HG03097 (cell line): Measurements from ENCODE around the gene PTPRN2.

Experiments used
- ATAC-seq: cut with Tn5 transposase; IDR thresholded peaks from one replicate; pipeline ENCODE4 v1.9.1; 2021; ENCODE audit not compliant: unreplicated experiment, low FRiP score

The PTPRN2 gene

DNA sequence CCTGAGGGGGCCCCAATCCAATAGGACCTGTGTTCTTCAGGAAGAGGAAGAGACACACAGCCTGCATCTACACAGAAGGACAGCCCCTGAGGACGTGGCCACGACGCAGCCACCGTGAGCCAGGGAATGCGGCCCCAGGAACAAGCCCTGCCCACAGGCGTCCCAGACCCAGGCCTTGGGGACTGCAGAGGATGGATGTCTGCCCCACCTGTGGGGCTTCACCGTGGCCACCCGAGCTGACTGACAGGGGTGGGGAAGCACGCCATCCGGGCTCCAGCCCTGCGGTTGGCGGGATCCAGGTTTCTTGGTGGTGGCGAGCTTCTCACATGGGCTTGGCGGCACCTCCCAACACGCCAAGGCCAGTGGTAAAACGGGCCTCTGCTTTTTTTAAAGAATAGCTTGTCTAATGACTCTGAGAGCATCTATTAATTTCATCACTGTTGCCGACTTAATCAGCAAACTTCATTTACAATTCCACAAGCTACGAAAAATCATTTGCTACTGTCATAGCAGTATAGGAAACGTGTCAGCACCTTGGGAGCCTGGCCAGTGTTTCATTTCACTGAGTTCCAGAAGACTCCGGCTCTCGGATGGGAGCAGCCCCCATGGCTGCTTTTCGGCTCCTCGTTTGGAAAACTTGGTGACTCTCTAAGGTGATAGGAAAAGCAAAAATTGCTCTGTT is 584.0 kb downstream of the PTPRN2 start:
- ATAC-seq, result no peak

DNA sequence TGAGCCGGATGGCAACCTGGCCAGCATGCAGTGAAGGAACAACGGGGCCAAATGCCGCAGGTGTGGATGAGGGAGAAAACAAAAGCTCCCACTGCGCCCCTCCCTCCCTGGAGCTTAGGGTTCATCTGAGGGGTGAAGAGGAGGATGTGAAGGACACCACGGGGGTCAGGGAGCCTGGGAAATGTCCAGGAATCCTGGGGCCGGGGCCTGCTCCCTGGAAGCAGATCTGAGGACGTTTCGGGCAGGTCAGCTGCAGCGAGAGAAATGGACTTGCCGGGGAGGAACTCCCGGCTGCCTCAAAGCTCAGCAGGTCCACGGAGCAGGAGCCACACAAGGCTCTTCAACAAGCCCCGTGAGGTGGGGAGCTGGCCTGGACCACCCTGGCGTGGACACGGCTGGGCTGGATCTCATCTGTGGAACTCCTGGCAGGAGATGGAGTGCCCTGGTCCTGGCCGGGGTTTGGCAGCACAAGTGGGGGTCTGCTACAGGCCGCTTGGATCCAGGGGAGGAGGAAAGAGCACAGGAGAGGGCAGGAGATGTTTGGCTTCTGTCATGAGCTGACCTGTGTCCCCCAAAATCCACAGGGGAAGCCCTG is 585.0 kb downstream of the PTPRN2 start:
- ATAC-seq, result no peak

DNA sequence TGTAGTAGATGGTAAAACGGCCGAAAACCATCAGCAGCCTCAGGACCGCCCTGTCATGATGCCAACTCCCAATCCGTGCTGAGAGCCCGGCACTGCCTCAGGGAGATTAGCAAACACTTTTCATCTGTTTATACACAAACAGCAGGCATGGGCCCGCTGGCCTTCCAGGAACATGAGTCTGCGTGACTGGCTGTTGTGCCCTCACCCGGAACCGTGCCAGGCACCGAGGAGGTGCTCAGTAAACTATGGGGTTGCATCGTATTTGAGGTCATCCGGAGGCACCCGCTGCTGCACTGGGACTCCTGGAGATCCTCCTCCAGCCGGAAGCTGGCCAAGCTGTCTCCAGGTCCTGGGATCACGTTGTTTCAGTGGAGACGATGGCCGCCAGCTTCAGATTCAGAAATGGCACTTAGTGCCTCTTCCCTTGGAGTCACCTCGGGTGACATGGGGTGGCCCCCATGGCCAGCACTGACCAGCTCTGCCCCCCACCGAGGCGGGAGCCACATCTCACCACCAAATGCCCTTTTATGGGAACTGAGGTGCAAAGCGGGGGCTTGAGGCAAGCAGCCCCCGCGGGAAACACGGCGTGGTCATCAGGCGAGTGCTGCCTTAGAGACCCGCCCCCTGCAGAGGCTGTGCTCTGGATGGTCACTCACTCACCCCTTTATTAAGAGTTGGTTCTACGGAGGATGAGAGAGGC is 585.9 kb downstream of the PTPRN2 start:
- ATAC-seq, result no peak

DNA sequence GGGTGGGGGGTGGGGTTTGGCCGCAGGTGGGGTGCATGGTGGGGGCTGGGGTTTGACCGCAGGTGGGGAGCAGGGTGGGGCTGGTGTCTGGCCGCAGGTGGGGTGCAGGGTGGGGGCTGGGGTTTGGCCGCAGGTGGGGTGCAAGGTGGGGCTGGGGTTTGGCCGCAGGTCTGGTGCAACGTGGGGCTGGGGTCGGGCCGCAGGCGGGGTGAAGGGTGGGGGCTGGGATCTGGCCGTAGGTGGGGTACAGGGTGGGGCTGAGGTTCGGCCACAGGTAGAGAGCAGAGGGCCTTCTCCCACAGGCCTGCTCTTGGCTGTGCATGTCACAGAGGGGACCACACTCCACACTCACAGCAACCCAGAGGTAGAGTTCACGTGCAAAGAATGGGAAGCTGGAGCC is 586.6 kb downstream of the PTPRN2 start:
- no peak for ATAC-seq

DNA sequence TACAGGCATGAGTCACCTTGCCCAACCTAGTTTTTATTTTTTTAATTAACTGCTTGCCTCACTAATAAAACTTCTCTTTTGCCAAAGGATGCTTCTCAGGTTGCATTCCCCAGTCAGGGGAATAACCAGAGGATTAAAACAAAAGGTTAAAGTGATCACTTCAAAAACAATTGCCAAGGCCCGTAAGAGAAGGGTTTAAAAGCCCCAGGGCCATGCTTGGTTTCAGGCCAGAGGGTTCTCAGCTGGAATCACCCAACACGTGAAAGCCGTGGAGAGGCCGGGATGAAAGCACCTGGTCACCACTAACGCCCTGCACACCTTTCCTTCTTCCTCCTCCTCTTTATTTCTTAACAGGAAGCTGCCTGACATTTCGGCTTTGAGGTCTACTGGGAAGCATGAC is 587.5 kb downstream of the PTPRN2 start:
- ATAC-seq, result no peak

DNA sequence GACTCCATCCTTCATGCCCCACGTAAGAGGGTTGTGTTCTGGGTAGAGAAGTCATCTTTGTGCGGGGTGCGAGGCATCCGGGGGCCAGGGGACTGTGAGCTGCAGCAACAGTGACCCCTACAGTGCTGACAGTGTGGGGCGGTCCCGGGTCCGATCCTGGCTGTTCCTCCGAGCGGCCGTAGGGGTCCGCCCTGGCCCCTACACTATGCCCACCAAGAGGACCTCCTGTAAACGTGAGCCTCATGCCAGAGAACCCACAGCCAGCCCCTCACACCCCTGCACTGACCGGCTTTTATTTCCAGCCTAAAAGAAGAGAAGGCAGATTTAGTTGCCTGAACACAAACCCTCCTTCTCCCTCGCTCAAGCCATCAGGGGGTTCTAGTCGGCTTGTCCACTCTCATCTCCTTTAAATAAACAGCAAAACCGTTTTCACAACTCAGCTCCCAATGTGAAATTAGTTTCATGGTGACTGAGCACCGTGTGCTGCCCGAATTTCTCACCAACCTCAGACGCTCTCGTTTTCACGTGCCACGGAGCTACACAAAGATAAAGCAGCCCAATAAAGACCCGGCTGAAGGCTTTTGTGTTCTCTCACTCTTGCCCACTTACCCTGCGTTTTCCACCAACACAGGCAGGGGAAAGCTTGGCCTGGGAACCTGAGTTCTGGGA is 588.6 kb downstream of the PTPRN2 start:
- no peak for ATAC-seq

DNA sequence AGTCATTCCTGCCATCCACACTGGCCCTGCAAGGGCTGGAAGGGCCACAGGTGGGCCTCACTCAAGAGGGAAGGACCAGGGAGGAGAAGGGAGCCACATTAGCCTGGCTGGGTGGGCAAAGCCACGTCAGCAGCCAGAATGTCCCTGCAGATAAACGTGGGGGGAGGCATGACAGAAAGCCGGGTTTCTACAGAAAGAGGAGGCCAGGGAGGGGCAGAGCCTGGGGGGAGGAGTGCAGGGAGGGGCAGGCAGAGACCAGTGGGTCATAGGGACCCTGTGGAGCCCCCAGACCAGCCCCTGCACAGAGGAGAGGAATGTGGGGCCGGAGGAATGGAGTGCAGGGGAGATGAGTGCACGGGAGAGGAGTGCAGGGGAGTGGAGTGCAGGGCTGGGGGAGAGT is 590.2 kb downstream of the PTPRN2 start:
- no peak for ATAC-seq

DNA sequence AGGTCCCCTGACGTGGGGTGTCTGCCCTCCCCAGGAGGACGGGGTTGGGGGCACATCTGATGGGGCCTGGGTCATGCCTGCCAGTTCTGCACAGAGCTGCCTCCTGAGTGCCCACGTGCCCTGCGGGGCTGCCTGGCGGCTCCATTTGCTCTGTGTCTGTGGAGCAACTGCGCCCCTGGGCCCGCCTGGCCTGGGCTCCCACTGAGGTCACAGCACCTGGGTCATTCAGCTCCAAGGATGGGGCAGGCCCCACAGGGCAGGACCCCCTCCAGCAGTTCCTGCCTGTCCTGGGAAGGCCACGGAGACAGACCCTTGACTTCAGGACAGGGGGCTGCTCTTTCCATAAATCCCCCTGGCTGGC is 590.6 kb downstream of the PTPRN2 start:
- no peak for ATAC-seq

DNA sequence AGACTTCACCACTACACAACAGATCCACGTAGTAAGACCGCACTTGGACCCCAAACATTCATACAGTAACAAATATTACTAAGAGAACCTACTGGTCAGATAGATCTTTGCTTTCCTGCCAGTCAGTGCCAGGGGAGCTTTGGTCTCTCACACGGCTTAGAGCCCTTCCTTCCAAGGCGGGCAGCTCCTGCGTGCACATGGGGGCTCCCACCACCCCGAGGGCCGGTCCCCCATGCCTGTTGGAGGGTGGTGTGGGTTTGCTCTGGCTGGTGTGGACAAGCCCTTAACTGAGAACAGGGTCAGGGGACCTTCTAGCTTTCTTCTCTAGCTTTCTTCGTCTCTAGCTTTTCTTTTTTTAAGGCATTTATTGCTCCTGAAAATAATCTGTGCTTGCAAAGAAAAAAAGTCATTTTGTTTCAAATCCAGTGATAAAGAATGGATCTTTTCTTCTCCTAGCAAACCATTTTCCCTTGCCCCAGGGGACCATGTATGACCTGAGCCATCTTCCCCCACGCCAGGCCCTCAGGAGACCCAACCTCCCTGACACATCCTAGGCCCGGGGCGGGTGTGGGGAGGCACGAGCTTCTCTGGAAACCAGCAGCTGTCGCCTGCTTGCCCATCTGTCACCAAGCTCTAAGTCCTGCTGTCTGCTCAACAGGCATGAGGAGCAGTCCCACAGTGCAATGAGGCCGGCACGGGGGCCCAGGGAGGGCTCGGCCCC is 591.1 kb downstream of the PTPRN2 start:
- ATAC-seq, result no peak

DNA sequence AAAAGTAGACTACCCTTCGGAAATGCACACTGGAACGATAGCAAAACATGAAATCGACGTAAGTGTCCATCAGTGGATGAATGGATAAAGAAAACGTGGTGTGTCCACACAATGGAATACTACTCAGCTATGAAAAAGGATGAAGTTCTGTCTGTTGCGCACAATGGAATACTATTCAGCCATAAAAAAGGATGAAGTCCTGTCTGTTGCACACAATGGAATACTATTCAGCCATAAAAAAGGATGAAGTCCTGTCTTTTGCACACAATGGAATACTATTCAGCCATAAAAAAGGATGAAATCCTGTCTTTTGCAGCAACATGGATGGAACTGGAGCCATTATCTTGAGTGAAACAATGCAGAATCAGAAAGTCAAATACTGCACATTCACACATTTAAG is 591.8 kb downstream of the PTPRN2 start:
- no peak for ATAC-seq

DNA sequence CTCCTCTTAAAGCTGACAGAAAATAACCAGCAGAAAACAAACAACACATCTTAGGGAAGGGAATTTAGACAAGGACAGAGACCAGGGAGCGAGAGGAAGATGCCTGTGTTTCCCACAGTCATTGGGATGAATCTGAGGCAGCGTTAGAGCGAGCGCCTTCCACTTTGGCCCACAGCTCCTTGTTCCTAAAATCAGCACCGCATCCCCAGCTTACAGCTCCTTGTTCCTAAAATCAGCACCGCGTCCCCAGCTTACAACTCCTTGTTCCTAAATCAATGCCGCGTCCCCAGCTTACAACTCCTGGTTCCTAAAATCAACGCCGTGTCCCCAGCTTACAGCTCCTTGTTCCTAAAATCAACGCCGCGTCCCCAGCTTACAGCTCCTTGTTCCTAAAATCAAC is 593.3 kb downstream of the PTPRN2 start:
- ATAC-seq, result no peak

DNA sequence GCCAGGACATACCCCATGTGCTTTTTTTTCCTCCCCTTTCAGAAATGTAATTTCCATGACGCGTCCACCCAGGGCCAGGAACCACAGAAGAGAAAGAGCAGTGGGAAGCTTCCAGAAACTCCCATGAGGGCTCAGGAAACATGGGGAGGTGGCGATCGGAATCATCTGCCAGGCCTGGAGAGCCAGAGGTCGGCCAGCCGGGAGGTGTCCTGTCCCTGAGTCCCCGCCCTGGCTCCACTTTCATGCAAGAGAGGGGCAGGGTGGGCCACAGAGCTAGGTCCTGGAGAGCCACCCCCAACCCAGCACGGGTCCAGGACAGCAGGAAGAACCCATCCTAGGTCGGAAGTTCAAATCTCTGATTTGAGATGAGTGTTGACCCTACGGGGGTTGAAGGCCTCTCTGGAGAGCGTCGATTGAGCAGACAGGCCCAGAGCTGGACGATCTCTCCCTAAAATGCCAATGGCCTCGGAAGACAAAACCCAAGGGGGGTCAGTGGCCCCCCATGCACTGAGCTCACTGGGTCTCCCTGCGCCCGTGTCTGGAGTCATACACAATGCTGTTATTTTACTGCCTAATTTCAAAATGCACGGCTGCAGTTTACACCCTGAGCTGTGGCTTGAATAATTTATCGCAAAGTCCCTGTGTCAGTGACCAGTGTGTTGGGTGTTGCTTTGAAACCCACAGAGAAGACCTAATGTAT is 594.1 kb downstream of the PTPRN2 start:
- ATAC-seq, result no peak

DNA sequence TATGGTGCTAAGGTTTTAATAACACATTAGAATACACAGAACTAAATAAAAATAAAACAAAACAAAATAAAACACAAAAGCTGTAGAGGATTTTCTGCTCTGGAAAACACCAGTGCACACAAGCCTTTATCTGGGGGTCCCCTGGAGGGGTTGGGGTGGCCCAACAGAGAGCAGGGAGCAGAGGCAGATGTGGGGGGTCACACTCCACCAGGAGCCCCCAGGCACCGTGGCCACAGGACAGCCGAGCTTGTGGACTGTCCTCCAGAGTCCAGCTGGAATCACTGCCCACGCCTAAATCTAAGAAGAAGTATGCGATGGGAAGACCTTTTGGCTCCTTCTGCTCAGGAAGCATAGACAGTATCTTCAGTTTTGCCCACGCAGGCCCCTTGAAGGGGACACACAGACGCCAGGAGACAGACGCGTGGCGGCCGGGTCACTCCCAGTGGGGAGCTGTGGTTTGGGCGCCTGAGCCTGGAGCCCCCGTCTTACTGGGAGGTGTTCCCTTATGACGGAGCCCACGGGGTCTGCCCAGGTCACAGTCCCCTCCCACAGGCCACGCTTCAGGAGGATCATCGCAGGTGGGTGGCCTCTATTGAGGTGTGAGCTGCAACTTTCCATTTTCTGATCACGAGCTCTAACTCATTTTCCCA is 595.0 kb downstream of the PTPRN2 start:
- ATAC-seq, result no peak

DNA sequence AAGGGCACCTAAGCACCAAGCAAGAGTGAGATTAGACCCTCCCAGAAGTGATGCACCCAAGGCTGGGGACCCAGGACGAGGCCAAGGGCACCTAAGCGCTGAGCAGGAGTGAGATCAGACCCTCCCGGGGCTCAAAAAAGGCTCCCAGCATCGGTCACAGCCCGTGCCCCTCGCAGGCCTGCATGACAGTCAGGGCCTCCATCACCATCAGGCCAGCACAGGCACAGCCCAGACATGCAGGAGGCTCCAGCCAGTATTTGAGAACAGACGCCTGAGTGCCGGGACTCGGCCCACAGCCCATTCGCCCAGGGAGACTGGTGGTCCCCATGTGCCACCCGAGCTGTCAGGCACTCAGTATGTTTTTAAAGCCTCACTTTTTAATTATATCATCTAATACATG is 595.9 kb downstream of the PTPRN2 start:
- ATAC-seq, result no peak

DNA sequence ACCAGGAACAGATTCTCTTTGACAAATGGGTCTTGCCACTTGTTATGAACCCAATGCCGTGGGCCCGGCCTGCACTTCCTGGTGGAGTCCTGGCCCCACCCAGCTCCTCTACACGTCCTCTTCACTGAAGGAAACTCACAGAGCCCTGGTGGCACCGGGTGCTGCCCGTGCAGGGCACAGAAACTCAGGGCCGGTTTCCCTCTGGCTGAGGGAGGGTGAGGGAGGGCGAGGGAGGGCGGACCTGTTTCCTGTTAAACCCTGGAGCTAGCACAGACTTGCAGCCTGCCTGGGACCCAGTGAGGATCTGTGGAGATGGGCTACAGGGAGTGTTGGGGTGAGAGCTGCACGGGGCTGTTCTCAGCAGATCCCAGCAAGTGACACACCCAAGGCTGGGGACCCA is 596.3 kb downstream of the PTPRN2 start:
- no peak for ATAC-seq

DNA sequence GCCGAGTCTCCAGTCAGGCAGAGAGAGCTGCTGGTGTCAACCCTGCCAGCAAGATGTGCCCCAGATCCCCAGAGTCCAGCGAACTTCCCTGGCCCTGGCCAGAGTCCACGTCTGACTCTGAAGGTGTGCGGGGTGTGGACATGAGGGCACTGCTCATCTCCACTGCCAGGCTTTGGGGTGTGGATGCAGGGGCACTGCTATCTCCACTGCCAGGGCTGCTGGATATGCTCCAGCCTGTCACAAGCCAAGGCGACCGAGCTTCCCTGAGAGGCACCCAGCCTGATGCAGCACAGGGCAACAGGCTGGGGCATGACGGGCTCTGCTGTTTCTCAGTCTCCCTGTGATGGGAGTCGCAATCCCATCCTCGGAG is 596.8 kb downstream of the PTPRN2 start:
- no peak for ATAC-seq

DNA sequence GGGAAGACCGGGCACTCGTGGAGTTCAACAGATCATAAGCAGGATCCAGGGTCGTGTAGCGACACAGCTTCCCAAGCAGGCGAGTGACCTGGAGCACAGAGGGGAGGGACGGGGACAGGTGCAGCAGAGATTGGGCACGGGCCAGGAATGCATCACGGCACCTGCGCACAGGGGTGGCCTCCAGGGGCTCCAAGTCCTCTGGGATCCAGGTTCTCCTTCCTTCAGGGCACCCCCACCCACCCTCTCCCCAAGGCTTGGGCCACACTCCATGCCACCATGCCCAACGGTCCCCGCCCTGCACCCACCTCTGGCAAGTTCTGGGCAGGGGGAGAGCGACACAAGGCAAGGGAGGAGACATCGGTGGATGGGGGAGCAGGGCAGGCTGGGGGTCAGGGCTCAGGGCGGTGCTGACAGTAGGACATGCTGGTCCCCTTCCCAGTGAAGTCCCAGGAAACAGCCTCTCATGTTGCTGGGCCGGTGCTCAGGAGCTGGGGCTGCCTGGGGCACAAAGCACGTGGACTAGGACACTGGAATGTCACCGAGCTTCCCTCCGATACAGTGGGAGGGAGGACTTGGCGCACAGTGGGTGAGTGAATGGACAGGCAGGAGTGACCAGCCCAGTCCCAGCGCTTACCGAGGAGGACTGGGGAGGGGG is 597.3 kb downstream of the PTPRN2 start:
- ATAC-seq, result no peak

DNA sequence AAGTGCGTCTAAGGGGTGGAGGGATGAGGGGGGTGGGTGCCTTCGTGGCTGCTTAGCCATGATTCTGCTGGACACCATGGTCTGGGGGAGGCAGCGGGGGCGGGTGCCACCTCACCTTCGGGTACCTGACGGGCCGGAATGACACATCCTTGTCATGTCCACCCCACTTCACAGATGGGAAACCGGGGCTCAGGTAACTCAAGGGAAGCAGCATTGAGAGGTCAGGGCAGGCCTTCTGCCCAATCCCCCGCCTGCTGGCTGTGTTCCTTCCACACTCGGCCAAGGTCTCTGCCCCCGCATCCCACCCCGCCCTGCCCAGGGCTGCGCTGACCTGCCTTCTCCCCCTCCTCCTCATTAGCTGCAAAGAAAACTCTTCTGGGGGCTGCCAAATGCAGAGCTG is 598.0 kb downstream of the PTPRN2 start:
- ATAC-seq, result no peak

DNA sequence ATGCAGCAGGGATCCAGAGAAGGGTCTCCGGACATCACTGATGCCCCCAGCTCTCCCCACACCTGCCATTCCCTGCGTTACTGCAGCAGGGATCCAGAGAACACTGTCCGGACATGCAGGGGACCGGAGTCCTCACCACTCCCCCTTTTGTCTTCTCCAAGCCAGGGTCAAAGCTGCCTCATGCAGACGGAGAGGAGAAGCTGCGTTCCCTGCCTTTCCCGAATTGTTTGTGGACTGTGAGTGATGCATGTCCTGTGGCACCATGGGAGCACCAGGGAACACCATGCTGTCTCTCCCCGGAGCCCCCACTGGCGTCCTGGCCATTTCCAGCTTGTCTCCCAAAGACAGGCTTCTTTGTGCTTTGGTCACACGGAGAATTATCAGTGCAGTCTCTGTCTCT is 599.7 kb downstream of the PTPRN2 start:
- no peak for ATAC-seq

DNA sequence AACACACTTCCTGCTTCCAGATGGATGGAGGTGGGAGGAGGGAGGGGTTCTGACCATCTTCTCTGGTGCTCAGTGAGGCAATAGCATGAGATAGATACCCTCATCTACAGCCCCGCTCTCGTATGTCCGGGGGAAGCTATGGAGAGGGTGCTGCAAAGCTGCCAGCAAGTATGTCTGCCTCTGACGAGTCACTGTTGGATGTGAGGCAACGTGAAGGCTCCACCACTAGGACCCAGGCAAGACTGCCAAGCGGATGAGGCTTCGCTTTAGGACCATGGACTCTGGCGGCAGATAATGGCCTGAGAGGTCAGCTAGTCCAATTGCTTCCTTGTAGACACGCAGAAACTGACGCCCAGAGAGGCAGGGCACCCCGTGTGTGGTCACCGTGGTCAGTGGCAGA is 601.6 kb downstream of the PTPRN2 start:
- no peak for ATAC-seq
